HG02610 (cell line): ENCODE data around the gene SNAI3.
"Not testable (repeated sequence)": the region's sequence is repeated elsewhere in the genome, so short reads cannot be mapped to it uniquely, and the experiment has no call there.

Experiments
- ATAC-seq: cut with Tn5 transposase; IDR thresholded peaks from one replicate; pipeline ENCODE4 v1.9.1; 2021; ENCODE audit warnings: mild to moderate bottlenecking, moderate library complexity; ENCODE audit not compliant: unreplicated experiment

The SNAI3 gene

DNA sequence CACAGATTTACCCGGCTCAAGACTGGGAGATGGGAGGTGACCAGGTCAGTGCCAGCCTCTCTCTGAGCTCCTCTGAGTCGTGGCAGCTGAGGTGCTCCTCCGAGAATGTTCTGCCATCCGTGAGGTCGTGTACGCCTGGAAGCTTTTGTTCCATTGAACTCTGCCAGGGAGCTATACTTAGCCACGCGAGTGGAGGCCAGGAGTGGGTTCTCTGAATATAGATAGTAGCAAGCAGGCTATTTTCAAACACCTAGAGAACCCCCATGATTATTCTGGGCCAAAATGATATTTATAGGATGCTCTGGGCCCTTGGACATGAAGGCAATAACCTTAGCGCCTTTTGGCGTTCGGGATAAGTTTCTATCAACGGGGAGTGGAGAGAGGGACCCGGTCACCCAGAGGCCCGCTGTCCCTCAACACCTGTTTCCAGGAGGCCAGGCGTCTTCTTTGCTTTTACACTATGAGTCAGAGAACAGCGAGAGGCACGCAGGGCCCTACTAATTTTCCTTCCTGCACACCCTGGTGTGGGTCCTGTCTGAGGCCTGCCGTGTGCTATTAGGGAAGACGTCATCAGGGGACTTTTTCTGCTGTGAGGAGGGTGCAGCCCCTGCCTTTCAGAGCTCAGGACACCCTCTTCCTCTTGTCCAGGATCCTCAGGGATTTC is 12.5 kb downstream of the SNAI3 start:
- ATAC-seq = no peak

DNA sequence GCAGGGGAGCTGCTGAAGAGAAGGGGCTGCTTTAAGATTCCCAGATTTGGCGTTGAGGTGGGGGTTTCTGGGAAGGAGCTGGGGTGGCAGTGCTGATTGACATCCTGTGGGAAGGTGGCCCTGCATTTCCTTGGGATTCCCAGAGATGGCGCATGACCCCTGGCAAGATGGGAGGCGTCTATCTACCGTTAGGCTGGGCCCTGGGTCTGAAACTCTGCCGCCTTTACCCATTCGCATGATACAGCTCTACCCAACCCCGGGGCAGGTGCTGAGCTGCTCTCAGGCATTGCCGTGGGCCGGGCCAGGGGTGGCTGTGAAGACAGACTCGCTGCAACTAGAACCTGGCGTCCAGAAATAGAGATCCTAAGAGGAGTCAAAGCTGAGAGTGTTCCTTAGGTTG is 13.5 kb downstream of the SNAI3 start:
- ATAC-seq = no peak

DNA sequence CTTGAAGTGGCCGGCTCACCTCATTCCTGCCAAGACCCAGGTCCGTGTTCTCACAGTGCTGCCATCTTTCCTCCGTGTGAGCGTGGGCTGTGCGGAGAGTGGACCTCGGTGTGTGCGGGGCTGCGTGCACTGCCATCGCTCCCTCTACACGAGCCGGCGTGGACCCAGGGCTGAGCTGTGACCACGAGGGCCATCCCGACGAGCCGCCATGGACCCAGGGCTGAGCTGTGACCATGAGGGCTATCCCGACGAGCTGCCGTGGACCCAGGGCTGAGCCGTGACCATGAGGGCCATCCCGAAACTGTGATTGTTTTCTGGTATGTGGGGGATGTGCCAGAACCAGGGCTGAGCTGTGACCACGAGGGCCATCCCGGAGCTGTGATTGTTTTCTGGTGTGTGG is 14.5 kb downstream of the SNAI3 start:
- ATAC-seq = no peak

DNA sequence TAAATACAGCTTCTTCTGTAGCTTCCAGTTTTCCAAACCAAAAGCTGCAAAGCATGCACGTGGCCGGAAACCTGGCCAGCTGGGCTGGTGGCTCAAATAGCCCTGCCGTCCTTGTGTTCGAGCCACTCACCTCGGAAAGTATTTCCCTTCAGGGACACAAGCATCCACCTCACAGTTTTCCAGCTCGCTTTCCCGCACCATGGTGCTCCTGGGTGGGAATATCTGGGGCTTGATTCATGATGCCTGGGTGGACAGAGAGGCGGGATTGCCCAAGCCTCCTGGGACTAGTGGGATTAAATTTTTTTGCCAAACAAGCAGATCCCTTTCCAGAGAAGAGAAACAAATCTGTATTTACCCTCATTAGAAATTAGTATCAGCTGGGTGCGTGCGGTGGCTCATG is 16.3 kb downstream of the SNAI3 start:
- no peak for ATAC-seq

DNA sequence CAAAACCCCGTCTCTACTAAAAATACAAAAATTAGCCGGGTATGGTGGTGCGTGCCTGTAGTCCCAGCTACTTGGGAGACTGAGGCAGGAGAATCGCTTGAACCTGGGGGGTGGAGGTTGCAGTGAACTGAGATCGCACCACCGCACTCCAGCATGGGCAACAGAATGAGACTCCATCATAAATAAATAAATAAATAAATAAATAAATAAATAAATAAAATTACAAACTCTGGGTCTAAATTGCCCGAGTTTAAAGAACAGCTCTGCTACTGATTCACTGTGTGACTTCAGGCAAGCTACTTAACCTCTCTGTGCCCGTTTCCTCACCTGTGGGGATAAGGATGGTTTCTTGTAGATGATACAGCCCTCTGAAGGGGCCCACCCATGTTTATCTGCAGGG is 16.8 kb downstream of the SNAI3 start:
- not testable (repeated sequence) for ATAC-seq

DNA sequence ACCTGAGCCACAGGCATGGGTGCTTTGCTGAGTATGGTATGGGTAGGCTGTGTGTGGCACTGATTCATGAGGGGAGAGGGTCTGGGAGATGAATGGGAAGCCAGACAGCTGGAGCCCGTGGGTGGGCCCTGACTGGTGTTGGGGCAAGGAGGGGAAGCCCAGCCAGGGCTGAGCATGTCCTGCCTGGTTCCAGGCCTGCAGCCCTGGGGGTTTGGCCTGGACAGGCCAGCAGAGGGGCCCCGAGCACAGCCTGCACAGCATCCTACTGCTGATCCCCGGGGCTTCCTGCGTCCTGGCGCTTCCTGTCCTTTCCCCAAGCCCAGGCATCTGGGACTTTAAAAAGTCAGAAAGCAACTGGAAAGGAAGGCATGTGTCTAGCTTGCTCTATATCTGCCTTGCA is 18.8 kb downstream of the SNAI3 start:
- ATAC-seq = no peak

DNA sequence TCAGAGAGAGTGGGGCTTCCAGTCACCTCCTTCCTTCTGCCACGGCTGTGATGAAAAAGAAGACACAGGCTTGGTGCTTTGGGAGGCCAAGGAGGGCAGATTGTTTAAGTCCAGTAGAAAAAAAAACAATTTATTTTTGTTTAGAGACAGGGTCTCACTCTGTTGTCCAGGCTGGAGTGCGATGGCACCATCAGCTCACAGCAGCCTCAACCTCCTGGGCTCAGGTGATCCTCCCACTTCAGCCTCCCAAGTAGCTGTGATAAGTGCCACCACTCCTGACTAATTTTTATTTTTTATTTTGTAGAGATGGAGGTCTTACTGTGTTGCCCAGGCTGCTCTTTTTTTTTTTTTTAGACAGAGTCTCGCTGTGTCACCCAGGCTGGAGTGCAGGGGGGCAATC is 20.7 kb downstream of the SNAI3 start:
- ATAC-seq = no peak

DNA sequence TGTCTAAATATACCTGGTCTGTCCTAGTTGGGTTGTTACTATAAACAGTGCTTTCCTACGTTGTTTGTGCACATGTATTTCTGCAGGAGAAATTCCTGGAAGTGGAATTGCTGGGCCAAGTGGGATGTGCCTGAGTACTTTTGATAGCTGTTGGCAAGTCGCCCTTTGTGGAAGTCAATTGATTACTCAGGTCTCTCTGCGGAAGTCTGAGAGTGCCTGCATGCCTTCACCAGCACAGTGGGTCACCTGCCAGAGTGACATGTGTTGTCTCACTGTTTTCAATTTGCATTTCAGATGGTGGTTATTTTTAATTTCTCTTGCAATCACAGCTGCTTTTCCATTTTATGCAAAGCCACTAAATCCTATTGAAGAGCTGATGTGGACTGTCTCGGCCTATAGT is 21.2 kb downstream of the SNAI3 start:
- ATAC-seq = no peak

DNA sequence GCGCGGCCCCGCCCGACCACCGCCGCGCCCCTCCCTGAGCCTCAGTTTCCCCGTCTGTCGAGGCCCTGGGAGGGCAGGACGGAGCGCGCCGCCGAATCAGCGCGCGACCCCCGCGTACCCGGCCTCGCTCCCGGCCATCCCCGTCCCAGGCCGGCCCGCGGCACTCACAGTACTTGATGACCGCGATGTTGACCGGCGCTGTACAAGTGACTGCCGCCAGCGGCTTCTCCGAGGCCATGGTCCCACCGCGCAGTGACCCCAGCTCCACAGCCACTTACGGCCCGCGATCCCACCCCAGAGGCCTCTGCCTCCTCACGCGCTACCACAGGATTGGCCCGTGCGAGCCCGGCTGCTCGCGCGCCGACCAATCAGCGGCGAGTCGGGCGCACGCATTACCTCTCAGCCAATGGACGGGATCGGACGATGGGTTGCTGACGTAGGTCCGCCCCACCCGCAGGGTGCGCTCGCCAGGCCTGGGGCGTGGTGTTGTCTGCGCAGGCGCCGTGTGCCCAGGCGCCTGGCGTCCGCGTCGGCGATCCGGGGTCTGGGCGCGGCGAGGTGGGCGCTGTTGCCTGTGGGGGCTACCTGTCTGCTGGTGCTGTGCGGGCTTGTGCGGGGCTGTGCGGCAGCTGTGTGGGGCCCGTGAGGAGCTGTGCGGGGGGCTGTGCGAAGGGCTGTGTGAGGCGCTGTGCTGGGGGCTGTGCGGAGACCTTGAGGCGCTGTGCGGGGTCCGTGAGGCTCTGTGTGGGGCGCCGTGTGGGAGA is 23.3 kb downstream of the SNAI3 start, which contains the start of gene MVD:
MVD (minus strand) TSS at position 249 of the 764 bp plus-strand sequence; CDS start at position 238, 11 bp downstream.
- peak; percentile 93 for ATAC-seq

DNA sequence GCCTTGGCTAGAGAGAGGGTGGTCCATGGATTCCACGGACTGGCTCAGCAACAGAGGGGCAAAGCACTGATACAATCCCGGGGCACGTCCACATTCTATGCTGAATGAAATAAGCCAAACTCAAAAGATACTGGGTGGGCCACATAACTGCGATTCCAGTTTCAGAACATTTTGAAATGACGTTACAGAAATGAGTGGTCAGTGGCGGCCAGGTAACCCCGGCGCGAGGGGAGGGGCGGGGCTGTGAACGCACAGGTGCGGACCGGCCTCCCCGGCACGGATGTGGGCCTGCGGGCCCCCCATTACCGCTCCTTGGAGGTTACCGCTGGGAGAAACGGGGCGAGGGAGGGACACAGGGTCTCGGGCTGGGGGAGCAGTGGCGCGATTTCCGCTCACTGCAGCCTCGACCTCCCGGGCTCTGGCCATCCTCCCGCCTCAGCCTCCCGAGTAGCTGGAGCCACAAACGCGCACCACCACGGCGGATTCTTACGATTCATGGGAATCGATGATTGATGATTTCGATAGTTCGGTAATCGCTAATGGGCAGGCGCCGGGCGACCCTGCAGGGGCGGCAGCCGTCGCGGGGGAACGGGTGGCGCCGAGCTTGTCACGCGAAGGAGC is 24.0 kb downstream of the SNAI3 start:
- no peak for ATAC-seq

DNA sequence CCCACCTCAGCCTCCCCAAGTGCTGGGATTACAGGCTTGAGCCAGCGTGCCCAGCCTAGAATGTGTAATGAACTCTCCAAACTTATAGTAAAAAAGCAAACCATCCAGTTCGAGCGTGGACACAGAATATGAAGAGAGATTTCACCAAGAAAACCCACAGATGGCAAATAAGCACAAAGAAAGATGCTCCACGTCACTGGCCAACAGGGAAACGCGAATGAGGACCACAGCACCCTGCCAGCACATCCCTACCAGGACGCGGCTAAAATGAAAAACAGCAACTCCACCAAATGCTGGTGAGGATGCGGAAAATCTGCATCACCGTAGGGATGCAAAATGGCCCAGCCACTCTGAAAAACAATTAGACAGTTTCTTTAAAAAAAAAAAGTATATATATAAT is 24.8 kb downstream of the SNAI3 start:
- ATAC-seq = no peak

DNA sequence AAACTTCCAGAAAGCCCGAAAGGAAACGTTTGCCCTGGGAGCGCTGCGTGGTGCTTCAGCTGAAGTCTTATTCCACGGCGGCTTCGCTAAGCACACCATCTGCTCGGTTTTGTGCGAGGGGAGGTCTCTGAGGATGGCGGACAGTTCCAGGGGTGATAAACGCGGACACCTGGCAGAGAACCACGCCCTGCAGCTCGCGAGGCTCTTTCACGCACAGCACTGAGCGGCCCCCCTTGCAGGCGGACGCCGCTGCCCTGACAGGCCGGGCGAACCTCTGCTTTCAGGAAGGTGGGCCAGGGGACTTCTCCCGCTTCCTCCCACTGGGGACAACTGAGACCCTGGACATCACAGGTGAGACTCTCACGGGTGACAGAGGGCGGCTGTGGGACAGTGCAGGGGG is 27.1 kb downstream of the SNAI3 start:
- no peak for ATAC-seq

DNA sequence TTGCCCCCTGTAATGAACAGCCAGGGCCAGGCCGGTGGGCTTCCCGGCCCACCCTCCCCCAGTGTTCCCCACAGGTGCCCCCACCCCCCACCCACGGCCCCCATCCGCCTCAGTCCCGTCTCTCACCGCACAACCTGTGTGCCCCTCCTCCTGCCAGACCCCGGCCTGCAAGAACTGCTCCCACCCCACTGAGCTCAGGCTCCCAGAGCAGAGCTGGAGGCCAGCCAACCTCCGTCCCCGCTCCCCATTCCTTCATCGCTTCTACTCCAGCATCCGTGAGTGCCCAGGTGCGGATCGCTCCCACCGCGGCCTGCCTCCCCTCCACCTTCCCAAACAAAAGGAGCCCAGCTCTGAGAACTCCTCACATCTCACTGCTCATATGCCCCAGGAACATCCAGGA is 27.6 kb downstream of the SNAI3 start:
- ATAC-seq = no peak

DNA sequence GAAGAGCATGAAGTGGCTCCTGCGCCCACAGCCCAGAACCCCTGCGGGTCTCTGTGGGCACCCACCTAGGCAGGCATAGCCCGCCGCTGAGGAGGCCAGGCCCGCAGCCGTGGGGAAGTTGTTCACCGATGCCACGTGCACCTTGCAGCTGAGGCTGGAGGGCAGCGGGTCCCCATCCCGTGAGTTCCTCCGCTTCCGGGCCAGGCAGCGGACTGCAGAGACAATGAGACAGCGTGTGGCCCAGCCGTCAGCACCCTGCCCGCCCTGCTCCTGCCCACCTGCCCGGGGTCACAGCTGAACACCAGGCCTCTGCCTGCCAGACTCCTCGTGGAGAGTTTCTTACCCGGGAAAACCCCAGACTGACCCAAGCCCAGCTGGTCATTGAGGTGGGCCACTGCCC is 28.9 kb downstream of the SNAI3 start:
- no peak for ATAC-seq

DNA sequence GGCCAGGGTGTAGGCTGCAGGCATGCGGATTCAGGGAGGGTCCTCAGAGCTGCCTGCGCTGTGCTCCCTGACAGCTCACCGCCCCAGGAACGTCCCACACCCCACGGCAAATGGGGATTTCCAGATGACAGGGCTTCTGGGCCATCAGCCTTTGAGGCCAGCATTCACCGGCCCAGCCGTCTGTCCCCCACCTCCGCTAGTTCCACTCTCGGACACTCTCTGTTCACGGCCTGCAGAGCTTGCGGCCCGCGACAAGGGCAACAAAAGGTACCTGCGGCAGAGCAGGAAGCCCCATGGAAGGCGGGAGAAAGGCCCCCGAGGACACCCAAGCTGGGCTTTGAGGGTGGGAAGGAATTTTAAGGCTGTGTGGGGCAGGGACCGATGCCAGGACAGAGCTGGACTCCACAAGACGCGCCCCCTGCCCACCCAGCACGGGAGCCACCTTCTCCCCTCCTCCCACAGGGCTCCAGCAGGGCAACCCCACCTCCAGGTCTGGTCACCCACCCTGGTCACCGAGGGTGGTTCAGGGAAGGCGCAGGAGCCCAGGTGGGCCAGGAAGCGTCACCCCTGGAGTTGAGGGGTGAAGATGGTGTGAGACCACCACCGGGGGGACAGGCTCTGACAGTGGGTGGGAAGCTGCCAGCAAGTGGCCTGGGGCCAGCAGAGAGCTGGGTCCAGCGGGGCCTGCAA is 29.9 kb downstream of the SNAI3 start:
- ATAC-seq = no peak

DNA sequence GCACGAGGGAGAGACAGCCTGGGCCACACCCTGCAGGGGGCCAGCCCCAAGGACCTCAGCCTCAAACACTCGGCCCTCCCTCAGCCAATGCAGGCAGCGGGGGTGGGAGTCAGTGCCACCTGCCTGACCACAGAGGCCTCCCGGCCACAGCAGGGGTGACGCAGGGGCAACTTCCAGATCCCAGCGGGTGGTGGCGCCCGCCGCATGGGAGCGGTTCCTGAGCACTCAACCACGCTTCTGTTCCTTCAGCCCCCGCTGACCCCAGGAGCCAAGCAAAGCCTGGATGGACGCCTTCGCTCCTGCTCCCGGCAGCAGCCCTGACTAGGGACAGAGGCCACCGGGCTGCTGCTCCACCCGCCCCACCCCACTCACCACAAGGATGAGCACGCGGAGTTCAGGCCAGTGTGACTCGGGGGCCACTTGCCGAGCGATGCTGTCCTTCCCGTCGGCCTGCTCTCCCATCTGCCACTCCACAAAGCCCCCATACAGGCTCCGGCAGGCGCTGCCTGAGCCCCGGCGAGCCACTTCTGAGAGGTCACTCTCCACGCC is 30.5 kb downstream of the SNAI3 start:
- ATAC-seq = no peak

DNA sequence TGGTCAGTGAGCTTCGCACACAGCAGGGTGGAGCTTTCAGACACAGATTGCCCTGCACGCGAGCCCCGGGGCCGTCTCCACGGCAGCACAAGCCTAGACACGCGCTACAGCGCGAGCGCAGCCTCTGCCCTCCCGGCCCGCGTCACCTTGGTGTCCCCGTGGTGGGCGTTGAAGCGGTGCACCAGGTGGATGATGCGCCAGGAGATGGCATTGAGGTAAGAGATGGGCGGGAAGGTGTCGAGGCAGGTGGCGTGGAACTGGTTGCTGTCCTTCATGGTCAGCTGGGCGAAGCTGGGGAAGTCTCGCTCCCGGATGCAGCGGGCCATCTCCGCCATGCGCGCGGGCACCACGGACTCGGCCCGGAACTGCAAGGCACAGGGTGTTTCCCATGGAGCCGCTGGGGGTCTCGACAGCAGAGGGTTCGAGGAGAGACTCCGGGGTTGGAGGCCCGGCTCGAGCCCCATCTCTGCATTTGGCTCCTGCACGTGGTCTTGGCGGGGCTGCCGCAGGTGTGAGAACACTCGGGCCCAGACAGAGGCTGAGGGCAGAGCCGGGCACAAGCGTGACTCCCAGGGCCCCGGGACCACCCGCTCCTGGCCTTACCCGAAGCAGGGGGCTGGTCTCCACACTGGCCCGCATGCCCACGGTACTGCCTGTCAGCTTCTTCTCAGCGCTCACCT is 31.1 kb downstream of the SNAI3 start:
- no peak for ATAC-seq

DNA sequence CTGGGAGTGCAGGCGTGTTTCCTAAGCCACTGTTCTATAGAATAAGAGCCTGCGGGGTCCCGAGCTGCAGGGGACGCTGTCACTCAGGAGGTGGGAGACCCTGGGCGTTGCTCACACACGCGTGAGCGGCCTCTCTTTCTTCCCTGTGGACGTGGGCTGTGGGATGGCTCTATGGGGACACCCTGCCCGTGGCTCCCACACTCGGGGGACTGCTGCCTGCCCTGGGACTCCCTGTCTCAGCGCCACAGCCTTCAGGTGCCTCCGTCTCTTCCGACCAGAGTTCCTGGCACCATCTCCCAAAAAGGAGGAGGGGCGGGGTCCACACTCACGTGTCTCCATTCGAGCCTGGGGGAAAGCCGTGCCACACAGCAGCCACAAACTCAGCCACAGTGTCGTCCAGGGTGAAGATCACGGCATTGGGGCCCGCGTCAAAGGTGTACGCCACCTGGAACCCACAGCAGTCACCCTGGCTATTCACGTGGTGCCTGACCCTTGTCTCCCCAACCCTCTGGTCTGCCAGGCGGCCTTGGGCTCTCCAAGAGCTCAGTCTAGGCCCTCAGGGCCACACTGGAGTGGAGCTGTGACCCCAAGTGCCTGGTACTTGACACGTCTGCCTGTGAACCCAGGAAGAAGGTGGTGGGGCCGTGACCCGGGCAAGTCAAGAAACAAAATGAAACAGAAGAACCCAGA is 31.8 kb downstream of the SNAI3 start:
- ATAC-seq = no peak

DNA sequence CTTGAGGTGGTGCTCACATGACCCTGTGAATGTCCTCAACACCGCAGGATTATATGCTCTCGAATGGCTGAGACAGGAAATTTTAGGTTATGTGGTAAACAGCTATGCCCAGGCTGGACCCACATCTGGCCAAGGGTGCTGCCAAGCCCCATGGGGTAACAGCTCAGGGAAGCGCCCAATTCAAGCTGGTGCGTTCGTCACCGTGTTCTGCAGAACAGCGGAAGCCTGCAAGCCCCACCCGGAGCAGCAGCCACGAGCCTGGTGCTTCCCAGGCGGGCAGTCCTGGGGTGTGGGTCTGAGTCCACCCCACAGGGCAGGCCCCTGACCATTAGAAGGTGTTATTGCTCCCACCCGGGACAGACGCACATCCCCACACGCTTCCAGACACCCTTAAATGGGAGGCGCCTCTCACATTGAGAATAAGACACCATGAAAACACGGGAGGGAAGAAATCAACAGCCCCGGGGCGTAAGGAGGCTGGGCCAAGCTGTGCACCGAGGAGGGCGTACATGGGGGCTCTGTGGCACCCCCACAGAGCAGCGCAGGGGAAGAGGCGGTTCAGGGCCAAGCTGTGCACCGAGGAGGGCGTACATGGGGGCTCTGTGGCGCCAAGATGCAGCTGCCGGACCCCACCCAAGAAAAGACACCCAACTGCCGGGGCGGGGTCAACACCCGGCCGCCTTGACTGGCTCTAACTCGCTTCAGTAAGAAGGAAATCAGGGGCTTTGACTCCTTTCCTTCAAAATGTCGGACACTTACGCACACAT is 32.5 kb downstream of the SNAI3 start:
- no peak for ATAC-seq
